ENCODE results near the gene GPSM1.

GRCh38 chr9:136308702-136309053 lies 18.7 kb upstream of the GPSM1 start:
- TF ChIP-seq CTCF (IDR thresholded peaks at IDR 0.05), result no peak
- no peak for TF ChIP-seq POLR2A (IDR thresholded peaks at IDR 0.05)
